CMK (cell line): ENCODE results near the gene MRTFA.
"Not testable (repeated sequence)": the region's sequence is repeated elsewhere in the genome, so short reads cannot be mapped to it uniquely, and the experiment has no call there.

ENCODE experiments used
- DNase-seq: peaks from one replicate; pipeline ENCODE4 v3.0.0-alpha.2; 2010; ENCODE audit warnings: low read depth

Gene MRTFA

DNA sequence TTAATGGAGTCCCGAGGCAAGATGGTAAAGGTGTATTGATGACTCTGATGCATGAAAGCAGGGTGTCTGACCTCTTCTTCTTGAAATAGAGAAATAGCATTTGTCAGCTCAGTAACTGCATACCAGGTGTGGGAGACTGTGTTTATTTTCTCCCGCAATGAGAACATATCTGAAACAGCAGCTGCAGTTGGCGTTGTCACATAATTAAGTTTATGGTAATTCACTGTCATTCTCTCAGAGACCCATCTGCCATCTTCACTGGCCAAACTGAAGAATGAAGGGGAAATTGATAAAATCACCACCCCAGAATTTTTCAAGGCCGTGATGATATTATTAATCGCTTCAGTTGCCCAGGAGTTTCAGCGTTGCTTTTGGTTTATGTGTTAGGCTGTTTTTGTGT lies 22.6 kb upstream of the MRTFA start:
- no peak for DNase-seq

GRCh38 chr22:40656651-40657050 lies 20.1 kb upstream of the MRTFA start:
- not testable (repeated sequence) for DNase-seq

DNA sequence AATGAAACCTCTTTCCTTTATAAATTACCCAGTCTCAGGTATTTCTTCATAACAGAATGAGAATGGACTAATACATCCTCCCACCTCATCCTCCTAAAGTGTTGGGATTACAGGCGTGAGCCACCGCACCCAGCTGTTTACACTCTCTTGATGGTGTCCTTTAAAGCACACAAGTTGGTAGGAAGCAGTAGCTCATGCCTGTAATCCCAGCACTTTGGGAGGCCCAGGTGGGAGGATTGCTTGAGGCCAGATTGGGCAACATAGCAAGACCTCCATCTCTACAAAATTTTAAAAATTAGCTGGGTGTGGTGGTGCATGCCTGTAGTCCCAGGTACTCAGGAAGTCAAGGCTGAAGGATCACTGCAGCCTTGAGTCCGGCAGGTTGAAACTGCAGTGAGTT lies 19.4 kb upstream of the MRTFA start:
- not testable (repeated sequence) for DNase-seq

DNA sequence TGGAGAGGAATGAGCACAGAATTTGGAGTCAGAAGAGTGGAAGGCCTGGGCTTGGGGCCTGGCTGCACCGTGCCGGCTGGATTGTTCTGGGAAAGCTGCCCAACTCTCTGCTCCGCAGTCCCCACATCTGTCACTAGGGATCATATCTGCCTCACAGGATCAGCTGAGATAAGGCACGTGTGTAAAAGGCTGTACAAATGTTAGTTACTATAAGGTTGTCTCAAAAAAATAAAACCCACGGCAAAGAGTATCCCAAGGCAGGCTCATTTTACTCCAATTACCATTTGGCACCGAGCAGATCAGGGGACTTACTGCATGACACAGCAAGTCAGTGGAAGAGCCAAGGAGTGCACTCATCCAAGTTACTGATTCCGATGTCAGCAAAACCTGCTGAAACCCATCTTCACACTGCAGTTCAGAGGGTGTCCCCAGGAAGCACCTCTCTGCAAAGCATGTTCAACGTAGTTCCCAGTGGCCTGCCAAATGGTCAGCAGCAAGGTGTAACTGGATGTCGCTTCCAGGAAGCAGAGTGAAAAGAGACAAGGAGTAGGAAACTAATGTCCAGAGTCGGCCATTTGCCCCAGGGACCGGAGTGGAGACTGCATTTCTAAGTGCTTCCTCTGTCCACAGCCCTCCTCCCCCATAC lies 18.1 kb upstream of the MRTFA start:
- DNase-seq, result no peak

GRCh38 chr22:40653361-40653760 lies 16.8 kb upstream of the MRTFA start:
- DNase-seq, result no peak

- DNase-seq, result peak; percentile 86
Observed at GRCh38 chr22:40651563-40652501, 15.3 kb upstream of the MRTFA start.

GRCh38 chr22:40651057-40651456 lies 14.5 kb upstream of the MRTFA start:
- DNase-seq, result no peak

GRCh38 chr22:40648386-40648785 lies 11.9 kb upstream of the MRTFA start:
- no peak for DNase-seq

GRCh38 chr22:40645579-40646197 lies 9.2 kb upstream of the MRTFA start:
- no peak for DNase-seq

- no peak for DNase-seq
Observed at GRCh38 chr22:40642316-40642715, 5.8 kb upstream of the MRTFA start.

DNA sequence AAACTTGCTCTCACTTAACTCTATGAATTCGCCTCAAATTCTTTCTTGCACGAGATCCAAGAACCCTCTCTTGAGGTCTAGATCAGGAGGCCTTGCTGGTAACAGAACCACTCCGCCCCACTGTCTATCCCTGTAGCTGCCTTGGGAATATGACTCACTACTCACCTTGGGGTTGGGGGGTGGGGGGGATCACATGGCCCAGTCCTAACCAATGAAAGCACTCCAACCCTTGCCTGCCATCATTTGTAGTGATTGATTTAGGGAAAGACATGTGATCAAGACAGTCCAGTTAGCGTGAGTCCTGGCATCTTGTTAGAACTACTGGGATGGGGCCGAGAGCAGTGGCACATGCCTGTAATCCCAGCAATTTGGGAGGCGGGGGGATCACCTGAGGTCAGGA lies 4.8 kb upstream of the MRTFA start:
- no peak for DNase-seq

- DNase-seq, result no peak
Observed at GRCh38 chr22:40638261-40638660, 1.7 kb upstream of the MRTFA start.

DNA sequence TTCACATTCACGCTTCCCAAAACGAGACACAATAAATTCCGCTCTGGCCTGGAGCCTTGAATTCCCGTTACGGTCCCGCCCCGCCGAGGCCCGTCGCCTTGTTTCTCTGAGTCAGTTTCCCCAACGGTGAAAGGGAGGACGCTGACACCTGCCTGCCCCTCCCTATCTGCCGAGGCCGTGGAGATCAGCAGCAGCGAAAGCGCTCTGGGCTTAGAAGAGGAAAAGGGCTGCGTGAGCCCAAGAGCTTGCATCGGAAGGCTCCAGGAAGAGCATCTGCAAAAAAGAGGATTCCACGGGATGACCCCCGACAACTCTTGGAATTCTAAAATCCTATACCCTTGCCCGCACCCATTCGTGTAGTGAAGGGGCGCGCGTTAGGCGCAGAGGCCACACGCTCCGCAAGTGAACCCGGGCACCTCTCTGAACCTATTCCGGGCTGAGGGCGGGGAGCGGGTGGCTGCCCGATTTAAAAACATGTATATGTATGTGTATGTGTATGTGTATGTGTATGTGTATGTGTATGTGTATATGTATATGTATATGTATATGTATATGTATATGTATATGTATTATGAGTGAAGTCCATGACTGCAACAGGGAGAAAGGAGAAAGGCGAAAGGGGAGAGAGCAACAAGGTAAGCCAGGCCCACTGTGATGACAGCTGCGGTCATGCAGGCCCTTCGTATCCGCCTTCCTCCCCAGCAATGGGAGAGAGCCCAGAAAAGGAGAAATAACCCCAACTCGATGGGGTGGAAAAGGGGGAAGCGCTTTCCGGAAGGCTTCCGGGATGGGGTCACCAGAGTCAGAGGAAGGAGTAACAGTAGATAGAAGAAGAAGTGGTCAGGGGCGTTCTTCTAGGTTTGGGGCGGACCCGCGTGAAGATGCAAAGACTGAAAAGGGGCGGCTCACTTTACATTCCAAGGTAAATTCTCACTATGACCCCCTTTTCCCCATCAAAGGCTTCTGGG lies 948 bp upstream of the MRTFA start:
- no peak for DNase-seq

DNA sequence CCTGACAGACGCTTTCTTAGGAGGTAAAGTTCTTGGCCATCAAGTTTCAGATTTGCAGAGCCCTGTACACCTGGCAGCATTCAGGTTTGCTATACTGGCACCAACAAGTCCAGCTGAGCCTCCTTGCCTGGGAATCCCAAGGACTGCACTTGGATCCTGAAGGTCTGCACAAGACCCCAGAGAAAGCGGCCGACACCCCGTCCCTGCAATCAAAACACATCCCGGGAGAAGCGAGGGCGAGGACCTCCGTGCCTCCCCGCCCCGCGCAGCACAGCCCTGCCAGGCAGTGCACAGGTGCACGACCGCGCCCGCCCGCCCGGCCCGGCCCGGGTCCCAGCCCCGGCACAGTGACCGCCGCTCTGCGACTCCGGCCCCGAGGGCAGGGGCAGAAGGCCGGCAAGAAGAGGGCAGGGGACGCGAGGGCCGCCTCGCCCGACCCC lies 559 bp downstream of the MRTFA start:
- no peak for DNase-seq

DNA sequence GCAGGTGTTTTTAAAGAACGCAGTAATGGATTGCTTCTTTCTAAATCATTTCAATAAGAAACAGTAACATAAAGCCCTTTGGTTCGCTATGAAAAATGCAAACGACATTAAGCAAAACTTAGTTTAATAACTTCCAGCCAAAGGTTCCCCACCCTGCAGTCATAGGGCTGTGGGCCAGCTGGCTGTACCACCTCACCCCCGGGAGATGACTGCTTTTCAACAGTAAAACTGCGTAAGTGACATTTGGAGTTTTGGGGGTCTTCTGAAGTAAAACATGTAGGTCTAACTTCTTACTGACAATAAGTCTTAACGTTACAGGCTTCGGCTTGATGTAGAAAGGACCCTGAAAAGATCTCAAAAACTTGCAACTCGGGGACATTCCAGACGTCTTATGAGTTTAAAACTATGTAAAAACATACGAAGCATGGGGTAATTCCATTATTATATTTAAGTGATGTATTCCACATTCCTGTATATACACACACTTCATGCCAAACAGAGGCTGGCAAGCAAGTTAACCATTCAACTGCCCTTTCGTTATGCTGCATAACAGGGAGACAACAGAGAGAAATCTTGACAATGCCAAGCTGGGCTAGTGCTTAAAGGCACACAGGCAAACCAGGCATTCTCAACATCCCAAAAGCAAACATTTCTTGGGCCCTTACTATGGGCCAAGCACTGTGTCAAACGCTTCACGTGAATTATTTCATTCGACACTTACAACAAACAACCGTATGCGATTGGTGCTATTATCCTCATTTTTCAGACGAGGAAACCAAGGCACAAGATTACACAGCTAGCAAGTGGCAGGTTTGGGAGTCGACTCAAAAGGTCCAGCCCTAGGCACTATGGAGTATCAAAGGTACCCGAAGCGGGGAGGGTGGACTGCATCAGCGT lies 1.2 kb downstream of the MRTFA start:
- no peak for DNase-seq

DNA sequence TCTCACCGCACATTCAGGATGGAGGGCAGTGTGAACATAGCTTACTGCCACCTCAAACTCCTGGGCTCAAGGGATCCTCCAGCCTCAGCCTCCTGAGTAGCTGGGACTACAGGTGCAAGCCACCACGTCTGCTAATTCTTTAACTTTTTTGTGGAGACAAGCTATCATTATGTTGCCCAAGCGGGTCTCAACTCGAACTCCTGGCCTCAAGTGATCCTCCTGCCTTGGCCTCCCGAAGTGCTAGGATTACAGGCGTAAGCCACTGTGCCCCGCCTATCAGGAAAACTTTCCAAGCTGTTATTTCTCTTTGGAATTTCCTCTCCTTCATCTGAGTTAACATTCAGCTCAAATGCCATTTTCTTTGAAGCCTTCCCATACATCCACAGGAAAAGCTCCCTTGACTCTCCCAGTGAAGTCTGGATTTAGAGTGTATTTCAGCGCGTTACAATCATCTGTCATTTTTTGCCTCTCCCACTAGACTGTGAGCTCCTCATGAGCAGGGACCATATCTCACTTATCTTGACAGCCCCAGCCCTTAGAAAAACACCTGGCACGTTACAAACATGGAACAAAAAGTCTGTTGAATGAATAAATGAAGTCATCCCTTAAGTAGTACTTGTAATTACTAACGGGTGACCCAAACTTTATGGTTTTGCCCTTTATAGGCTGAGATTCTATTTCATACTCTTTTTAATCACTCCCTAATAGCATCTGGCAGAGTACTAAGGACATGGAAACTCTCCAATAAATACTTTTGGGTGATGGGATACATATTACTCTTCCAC lies 2.2 kb downstream of the MRTFA start:
- no peak for DNase-seq

DNA sequence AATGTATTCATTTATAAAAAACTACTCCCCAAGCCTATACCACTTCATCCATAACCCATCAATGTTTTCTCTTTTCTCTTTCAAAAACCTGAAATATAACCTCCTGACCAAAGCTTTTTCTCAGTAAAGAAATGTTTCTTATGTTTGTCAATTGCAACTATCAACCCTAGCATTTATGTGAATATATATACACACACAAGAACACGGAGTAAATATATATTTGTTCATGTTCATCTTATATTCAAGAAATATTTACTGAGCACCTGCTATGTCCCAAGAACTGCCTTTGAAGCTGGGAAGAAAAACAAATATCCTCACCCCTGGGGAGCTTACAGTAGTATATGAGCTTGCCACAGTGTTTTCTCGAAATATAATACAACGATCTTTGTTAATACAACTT lies 3.5 kb downstream of the MRTFA start:
- DNase-seq, result no peak

DNA sequence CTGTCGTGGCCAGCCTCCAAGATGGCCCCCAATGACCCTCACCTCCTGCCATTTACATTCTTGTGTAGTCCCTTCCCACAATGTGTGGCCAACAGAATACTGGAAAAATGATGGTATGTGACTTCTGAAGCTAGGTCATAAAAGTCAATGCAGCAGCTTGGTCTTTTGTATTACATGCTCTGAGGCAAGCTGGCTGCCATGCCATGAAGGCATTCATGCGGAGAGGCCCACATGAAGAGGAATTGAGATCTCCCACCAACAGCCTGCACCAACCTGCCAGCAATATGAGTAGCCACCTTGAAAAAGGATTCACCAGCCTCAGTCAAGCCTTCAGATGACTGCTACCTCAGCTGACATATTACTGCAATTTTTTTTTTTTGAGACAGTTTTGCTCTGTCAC lies 4.6 kb downstream of the MRTFA start:
- no peak for DNase-seq

- no peak for DNase-seq
Observed at GRCh38 chr22:40628354-40629042, 8.0 kb downstream of the MRTFA start.
